Choroid plexus epithelial cell (primary cell): ENCODE results near the gene EYA3.

Experiments used
- DNase-seq: peaks from one replicate; pipeline ENCODE4 v3.0.0-alpha.2; 2010; ENCODE audit warnings: low read depth
- H3K4me3 ChIP-seq: 2 replicates; pipeline ENCODE4 v1.5.1; 2011; ENCODE audit warnings: low read depth, mild to moderate bottlenecking, control low read depth, low read length, moderate library complexity
- TF ChIP-seq, protein P1 (sequence below): conservative IDR thresholded peaks from 2 replicates; pipeline ENCODE4 v1.5.1; 2011; ENCODE audit warnings: low read depth, mild to moderate bottlenecking, control low read depth, inconsistent platforms, low read length, moderate library complexity

The EYA3 gene

DNA sequence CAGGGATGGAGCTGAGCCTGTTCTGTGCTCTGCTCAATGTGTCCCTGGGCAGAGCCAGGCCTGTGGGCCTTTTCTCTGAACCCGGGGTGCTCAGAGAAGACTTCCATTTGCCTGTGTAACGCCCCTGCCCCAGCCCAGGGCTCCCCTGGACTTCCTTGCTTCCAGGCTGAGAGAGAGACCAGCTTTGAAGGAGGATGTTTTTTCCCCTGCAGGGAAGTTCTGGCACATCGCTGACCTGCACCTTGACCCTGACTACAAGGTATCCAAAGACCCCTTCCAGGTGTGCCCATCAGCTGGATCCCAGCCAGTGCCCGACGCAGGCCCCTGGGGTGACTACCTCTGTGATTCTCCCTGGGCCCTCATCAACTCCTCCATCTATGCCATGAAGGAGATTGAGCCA lies 143.4 kb downstream of the EYA3 start:
- no peak for DNase-seq
- TF ChIP-seq, protein P1, sequence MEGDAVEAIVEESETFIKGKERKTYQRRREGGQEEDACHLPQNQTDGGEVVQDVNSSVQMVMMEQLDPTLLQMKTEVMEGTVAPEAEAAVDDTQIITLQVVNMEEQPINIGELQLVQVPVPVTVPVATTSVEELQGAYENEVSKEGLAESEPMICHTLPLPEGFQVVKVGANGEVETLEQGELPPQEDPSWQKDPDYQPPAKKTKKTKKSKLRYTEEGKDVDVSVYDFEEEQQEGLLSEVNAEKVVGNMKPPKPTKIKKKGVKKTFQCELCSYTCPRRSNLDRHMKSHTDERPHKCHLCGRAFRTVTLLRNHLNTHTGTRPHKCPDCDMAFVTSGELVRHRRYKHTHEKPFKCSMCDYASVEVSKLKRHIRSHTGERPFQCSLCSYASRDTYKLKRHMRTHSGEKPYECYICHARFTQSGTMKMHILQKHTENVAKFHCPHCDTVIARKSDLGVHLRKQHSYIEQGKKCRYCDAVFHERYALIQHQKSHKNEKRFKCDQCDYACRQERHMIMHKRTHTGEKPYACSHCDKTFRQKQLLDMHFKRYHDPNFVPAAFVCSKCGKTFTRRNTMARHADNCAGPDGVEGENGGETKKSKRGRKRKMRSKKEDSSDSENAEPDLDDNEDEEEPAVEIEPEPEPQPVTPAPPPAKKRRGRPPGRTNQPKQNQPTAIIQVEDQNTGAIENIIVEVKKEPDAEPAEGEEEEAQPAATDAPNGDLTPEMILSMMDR, result no peak
- no peak overlapping the region for H3K4me3 ChIP-seq

DNA sequence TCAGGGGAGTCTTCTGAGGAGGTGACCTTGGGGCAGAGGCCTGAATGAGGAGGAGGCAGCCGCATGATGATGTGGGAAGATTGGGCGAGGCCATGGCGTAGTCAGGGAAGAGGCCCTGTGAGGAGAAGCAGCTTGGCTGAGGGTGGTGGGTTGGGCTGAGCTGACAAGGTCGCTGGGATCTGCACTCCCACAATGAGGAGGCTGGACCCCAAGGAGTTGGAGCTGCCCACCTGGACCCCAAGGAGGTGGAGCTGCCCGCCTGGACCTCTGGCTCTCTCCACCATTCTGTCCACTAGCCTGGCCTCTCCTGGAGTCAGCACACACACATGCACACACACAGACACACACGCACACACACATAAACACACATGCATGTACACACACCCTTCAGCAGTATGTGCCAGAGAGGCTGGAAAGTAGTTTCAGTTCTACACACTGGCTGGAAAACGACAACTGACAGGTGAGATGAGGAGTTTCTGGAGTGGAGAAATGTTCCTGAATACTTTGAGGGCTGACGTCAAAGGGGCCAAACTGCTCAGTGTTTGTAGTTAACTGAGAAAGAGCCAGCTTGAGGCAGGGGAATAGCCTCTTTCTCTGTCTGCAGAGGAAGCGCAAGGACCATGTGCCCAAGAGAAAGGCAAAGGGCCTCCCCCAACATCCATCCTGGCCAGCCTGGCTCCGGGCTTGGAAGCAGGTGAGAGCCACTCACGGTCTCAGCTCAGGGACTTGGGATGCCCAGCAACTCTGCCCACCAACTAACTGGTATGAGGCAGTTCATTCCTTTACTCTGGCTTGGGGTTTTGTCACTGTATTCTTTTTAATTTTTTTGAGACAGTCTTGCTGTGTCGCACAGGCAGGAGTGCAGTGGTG lies 146.5 kb downstream of the EYA3 start:
- TF ChIP-seq, protein P1, result no peak
- DNase-seq, result no peak
- no peak overlapping the region for H3K4me3 ChIP-seq

DNA sequence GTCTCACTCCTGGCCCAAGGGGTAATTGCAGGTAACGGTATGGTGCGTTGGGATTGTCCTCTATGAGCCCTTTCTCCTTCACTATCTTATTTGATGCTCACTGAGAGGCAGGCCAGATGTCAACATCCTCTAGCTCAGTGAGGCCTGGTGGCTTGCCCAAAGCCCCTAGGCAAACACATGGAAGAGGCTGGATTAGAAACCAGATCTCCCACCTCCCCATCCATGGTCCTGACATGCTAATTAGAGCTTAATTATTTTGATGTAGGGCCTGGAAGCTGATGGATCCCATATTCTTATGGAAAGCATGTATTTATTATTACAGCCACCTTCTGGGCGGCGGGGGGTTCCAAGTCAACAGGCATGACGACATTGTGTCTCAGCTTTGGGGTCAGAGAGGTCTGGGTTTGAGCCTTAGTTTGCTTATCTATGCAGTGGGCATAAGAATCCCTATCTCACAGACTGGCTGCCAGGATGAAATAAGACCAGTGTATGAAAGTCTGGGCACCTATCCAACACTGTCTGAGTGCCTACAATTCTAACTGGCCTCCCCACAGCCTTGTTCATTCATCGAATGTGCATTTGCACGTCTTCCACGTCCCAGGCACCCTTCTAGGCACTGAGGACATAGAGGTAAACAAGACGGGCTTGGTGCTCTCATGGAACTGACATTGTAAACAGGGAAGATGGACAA lies 147.4 kb downstream of the EYA3 start:
- TF ChIP-seq, protein P1, result no peak
- DNase-seq, result no peak
- H3K4me3 ChIP-seq, result no peak overlapping the region

DNA sequence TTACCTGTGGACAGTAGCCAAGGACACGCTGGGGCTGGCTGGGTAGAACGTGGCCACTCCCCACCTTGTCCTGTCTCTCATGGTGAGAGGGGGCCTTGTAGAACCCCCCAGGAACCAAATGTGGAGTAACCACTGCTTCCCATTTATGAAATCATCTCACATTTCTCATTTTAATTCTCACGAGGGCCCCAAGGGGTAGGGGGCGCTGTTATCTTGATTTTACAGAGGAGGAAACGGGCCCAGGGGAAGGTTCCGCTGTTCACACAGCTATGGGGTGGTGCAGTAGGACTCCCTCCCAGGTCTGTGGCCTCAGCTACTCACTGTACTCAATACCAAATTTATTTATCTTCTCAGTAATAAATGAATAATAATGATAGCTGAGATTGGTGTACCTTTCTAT lies 148.1 kb downstream of the EYA3 start:
- H3K4me3 ChIP-seq, result no peak overlapping the region
- peak; percentile 54 for DNase-seq
- TF ChIP-seq, protein P1, result peak; percentile 59

DNA sequence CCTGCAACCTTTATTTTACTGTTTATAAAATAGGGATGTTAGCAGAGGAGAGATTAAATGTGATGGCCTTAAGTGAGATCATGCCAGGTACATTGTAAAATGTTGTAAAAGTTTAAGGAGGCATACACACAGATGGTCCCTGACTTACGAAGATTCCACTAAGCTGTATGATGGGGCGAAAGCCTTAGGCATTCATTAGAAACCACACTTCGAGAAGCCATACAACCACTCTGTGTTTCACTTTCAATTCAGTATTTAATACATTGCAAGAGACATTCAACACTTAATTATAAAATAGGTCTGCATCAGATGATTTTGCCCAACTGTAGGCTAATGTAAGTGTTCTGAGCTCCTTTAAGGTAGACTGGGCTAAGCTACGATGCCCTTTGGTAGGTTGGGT lies 149.9 kb downstream of the EYA3 start:
- no peak overlapping the region for H3K4me3 ChIP-seq
- TF ChIP-seq, protein P1, result no peak
- no peak for DNase-seq

DNA sequence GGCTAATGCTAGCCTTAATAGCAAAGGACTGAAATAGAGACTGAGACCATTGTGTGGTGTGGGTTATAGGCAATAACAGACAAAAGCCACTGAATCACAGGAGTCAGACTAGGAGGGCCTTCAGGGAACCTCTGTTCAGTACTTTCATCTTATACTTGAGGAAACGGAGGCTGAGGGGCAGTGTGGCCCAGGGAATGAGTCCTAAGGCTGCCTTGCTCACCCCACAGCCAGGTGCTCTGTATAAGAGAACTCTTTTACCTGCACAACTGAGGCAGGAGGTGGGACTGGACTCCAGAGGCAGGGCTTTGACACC lies 150.9 kb downstream of the EYA3 start:
- TF ChIP-seq, protein P1, result no peak
- no peak for DNase-seq
- H3K4me3 ChIP-seq, result no peak overlapping the region

DNA sequence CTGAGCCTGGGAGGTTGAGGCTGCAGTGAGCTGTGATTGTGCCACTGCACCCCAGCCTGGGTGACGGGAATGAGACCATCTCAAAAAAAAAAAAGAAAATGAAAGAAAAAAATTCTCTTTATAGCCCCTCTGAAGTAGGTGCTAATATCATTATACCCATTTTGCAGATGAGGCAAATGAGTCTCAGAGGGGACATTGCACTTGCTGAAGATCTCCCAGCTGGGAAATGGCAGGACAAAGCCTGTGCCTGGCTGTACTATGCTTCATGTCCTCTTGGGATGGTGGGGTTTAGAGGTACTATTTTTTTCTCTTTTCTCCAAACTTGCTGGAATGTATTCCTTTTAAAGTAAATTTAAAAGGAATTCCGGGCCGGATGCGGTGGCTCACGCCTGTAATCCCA lies 152.0 kb downstream of the EYA3 start:
- H3K4me3 ChIP-seq, result no peak overlapping the region
- DNase-seq, result no peak
- TF ChIP-seq, protein P1, result no peak
